Heart left ventricle (tissue), 16 donors: ENCODE results near the gene SLC19A1. TPM values are rescaled to one million over a fixed set of nuclear protein-coding genes. Genes with fewer than 3 reads are reported as not detected.
A peak's percentile ranks its signal among the peaks of the same experiment; 100 is the strongest.

Experiments used
- ATAC-seq, 4 donors: fragments of 200-7000 bp; cut with Tn5 transposase; one replicate each; pipeline ENCODE4 v1.9.1; 2020 to 2022; ENCODE audit warnings: moderate library complexity in 4 of 4, mild to moderate bottlenecking in 3 of 4, moderate number of reproducible peaks in 1 of 4
- DNase-seq, 5 donors: peaks; one replicate each; pipeline ENCODE4 v3.0.0-alpha.2; 2020
- H3K27ac ChIP-seq, 12 donors: fragments of 200-600 bp; sonication (generic) in 4 of 12; one replicate each; pipeline versions ENCODE4 v1.5.0 to v1.8.0; 2016 to 2022; ENCODE audit warnings: mild to moderate bottlenecking in 2 of 12
- H3K27me3 ChIP-seq, 9 donors: fragments of 200-600 bp; sonication (generic) in 2 of 9; one replicate each; pipeline versions ENCODE4 v1.5.1 to v1.8.0; 2016 to 2022; ENCODE audit warnings: mild to moderate bottlenecking in 3 of 9
- H3K36me3 ChIP-seq, 9 donors: fragments of 200-600 bp; sonication (generic) in 2 of 9; one replicate each; pipeline versions ENCODE4 v1.5.0 to v1.8.0; 2018 to 2022; ENCODE audit warnings: mild to moderate bottlenecking in 2 of 9
- H3K4me1 ChIP-seq, 12 donors: fragments of 200-600 bp; sonication (generic) in 4 of 12; one replicate each; pipeline versions ENCODE4 v1.5.0 to v1.8.0; 2016 to 2022; ENCODE audit warnings: mild to moderate bottlenecking in 3 of 12
- H3K4me3 ChIP-seq, 12 donors: fragments of 200-600 bp; sonication (generic) in 4 of 12; one replicate each; pipeline versions ENCODE4 v1.5.0 to v1.8.0; 2017 to 2022; ENCODE audit warnings: mild to moderate bottlenecking in 9 of 12, moderate library complexity in 4 of 12
- H3K9me3 ChIP-seq, 12 donors: fragments of 200-600 bp; sonication (generic) in 4 of 12; one replicate each; pipeline versions ENCODE4 v1.5.0 to v1.8.0; 2016 to 2022; ENCODE audit warnings: mild to moderate bottlenecking in 1 of 12
- CTCF ChIP-seq, 12 donors: fragments of 200-600 bp; sonication (generic) in 4 of 12; IDR thresholded peaks; one replicate each; pipeline versions ENCODE4 v1.5.0 to v1.8.0; 2018 to 2022; ENCODE audit warnings: antibody characterized with exemption in 12 of 12, mild to moderate bottlenecking in 5 of 12
- POLR2A ChIP-seq, 2 donors: fragments of 450-650 bp; IDR thresholded peaks; one replicate each; pipeline ENCODE4 v1.6.1; 2017; ENCODE audit warnings: antibody characterized with exemption in 2 of 2, mild to moderate bottlenecking in 2 of 2, moderate library complexity in 2 of 2
- WGBS, 4 donors: extraction: QIAGEN DNeasy Blood & Tissue Kit in 2 of 4; methylation state at CpG; one replicate each; pipeline versions ENCODE4 v1.1.5 to v1.1.7; 2013 to 2018; 5-methylcytosine and 5-hydroxymethylcytosine counted together
- intact Hi-C, 10 donors: fragments of 100-400 bp; cut with DNase I; formaldehyde crosslinking; loops; one replicate each; pipeline versions ENCODE4 v1.11.1 to v1.14.2; 2022
- polyA plus RNA-seq, 2 donors: library from polyadenylated mRNA; stranded (reverse); fragments of 200-250 nt; gene quantifications; one replicate each; pipeline ENCODE4 v1.2.3, GENCODE V29; 2013
- total RNA-seq, 9 donors: library from RNA; depleted of rRNA in 2 of 9; stranded (reverse); fragments of >200 nt in 2 of 9; fragmentation: NEBNext Ultra II Directional in 3 of 9; extraction: Animal tissue kit (Norgen Biotek cat#: 25700) in 3 of 9; gene quantifications; one replicate each; pipeline versions ENCODE4 v1.1.0 to v1.2.4, GENCODE V29; 2016 to 2023
- donor health status: ischemic (EF 13 %, LVEDD 7.1; RV severe dilation, severe dysfunction).
- donor health status: healthy with polysubstance abuse.
- donor health status: DM: no; HTN: yes; CAD: no.
- donor health status: DM: no; HTN: no; CAD: no.
- donor health status: ischemic (EF 25% LVEDD 6.9; RV normal size, moderate dysfunction).
- donor health status: ischemic (EF 25% LVEDD 5.7; RV mildly dilated, moderate dysfunction).
- donor health status: healthy.
- donor health status: DM: yes; HTN: yes; CAD: no.
- donor health status: ischemic (EF 35%, LVEDD 5.7; RV mildly dilated, moderate dysfunction).
- donor health status: nonischemic (EF 11% LVEDD 7.7; RV severe dilation, severe dysfunction).
- donor health status: DM: yes; HTN: yes; CAD: no.
- donor health status: PGD.
- donor health status: ischemic (EF 29% LVEDD 5.4; RV normal size, mild dysfunction).
- donor health status: nonischemic (EF 23%, LVEDD 6.1; RV moderate dilation, normal function).

SLC19A1 gene
- total and polyA plus RNA-seq, 11 donors, result 2.4 to 7.0 (median 3.5) TPM

GRCh38 chr21:45510466-45510955 lies 31.7 kb downstream of the SLC19A1 start:
- TF ChIP-seq CTCF (IDR thresholded peaks at IDR 0.05) (no peak), POLR2A (IDR thresholded peaks at IDR 0.05) (no peak)
- intact Hi-C loops, result no loop called here
- no peak for ATAC-seq

GRCh38 chr21:45509566-45510465 lies 32.4 kb downstream of the SLC19A1 start:
- H3K27me3 ChIP-seq, result no peaks in the 10 kb centered on the region
- H3K27ac ChIP-seq, result no peak overlapping the region
- ATAC-seq (peak in 1 of 4 donors; percentile 4), DNase-seq (peak in 3 of 5 donors; percentile 24 to 58 (median 25))
- H3K4me3 ChIP-seq, result no peak overlapping the region
- no peaks in the 10 kb centered on the region for H3K4me1 ChIP-seq
- TF ChIP-seq CTCF (IDR thresholded peaks at IDR 0.05) (no peak), POLR2A (IDR thresholded peaks at IDR 0.05) (no peak)
- H3K36me3 ChIP-seq, result peaks cover 0 to 48% (median 12%) of the 10 kb centered on the region in 9 donors
- intact Hi-C loops, result no loop called here
- WGBS, 4 donors, result 92 to 94% (median 93%) methylated on average over 25 to 61 of the region's 61 CpGs
- H3K9me3 ChIP-seq, result no peaks in the 10 kb centered on the region

More at GRCh38 chr21:45510466-45510955, 31.7 kb downstream of the SLC19A1 start:
- WGBS, 4 donors, result 87 to 100% (median 92%) methylated on average over 4 to 11 of the region's 11 CpGs
- no peak overlapping the region for H3K27ac ChIP-seq
- peak in 3 of 5 donors; percentile 8 to 62 (median 27) for DNase-seq
- H3K36me3 ChIP-seq, result peaks cover 0 to 41% (median 12%) of the 10 kb centered on the region in 9 donors
- no peaks in the 10 kb centered on the region for H3K27me3 ChIP-seq
- no peak overlapping the region for H3K4me3 ChIP-seq
- H3K9me3 ChIP-seq, result no peaks in the 10 kb centered on the region
- H3K4me1 ChIP-seq, result no peaks in the 10 kb centered on the region

GRCh38 chr21:45508607-45509565 lies 33.4 kb downstream of the SLC19A1 start:
- Histone ChIP-seq H3K27ac (no peak overlapping the region), H3K4me3 (no peak overlapping the region), H3K27me3 (no peaks in the 10 kb centered on the region), H3K4me1 (no peaks in the 10 kb centered on the region), H3K36me3 (peaks cover 0 to 50% (median 12%) of the 10 kb centered on the region in 9 donors), H3K9me3 (no peaks in the 10 kb centered on the region)
- TF ChIP-seq CTCF (IDR thresholded peaks at IDR 0.05) (no peak), POLR2A (IDR thresholded peaks at IDR 0.05) (no peak)
- DNase-seq (peak in 3 of 5 donors; percentile 20 to 56 (median 27)), ATAC-seq (no peak)
- 83 to 91% (median 88%) methylated on average over 19 to 42 of the region's 42 CpGs for WGBS, 4 donors
- intact Hi-C loops, result no loop called here
